ENCODE data around the gene NRROS.
"Not testable (repeated sequence)": the region's sequence is repeated elsewhere in the genome, so short reads cannot be mapped to it uniquely, and the experiment has no call there.

The NRROS gene

GRCh38 chr3:196639483-196640296, at the start of gene NRROS:
TSS of gene NRROS (plus strand) at chr3:196639694. CDS start at chr3:196654540, 14,846 bp downstream.
- DNase-seq, result peak; percentile 73

DNA sequence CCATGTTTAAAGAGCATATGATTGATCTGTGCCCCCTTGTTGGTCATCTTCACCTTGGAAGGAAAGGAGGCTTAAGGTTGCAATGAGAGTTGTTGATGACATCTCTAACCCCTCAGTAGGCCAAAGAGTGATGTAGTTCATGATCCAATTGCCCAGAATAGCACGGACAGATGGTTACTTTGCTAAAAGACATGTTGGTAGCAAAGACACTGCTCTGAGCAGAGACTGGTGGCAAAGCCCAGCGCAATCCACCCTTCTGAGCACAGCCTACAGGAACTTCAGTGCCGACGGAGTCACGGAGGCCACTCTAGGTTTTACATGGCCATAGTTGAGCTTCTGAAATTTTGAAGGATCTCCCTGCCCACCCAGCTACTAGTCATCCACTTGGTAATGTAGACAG, 49.2 kb upstream of the NRROS start:
- no peak for DNase-seq

GRCh38 chr3:196596355-196596754, 43.1 kb upstream of the NRROS start:
- no peak for DNase-seq

- DNase-seq, result peak; percentile 51
Observed at GRCh38 chr3:196597971-196598733, 41.3 kb upstream of the NRROS start.

DNA sequence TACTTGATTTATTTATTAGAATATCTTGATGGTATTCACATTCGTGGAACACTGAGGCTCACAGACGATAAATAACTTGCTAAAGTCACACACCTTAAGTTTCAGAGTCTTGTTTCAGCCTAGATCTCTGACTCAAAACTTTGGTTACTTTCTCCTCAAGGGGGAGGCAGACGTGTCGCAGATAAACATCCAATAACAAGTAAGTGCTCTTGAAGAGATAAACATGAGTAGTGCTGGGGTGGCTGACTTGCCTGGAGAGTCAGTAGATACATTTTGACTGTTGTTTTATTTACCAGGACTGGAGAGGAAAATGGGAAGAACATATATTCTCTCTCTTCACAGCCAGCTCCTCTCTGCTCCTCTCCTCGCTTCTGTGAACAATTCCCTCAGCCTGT, 39.8 kb upstream of the NRROS start:
- no peak for DNase-seq

GRCh38 chr3:196600359-196600758, 39.1 kb upstream of the NRROS start:
- DNase-seq, result no peak

- no peak for DNase-seq
Observed at GRCh38 chr3:196602673-196603072, 36.8 kb upstream of the NRROS start.

DNA sequence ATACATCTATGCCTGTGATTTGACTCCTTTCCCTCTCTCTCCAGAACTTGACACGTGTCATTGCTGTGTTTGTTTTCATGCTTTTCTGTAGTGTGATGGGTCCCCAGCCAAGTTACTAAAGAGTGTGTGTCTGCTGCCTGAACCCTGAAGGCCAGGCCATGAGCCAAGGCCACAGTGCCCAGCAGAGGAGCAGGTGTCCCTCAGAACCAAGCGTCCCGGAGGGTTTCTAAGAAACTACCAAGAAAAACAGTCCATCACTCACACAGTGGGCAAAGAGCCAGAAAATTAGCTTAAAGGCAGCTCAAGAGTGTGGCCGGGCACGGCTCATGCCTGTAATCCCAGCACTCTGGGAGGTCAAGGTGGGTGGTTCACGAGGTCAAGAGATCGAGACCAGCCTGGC, 35.8 kb upstream of the NRROS start:
- no peak for DNase-seq

- peak; percentile 70 for DNase-seq
Observed at GRCh38 chr3:196604548-196604947, 34.9 kb upstream of the NRROS start.

DNA sequence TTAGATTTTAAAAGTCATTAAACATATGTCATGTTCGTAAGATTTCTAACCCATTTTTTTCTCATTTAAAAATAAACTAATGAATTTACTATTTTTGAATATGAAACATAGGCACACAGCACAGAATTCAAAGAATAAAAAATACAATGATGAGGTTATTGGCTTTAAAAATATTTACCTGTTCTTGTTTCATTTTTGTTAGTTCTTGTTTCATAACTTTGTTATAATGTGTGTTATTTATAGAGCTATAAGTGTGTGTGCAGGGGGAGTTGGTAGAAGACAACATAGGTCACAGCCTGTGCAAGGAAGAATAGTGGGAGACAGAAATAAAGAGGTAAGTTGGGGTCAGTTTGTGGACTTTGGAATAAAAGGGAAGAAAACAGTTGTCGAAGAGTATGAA, 30.8 kb upstream of the NRROS start:
- no peak for DNase-seq

GRCh38 chr3:196609343-196609775, 30.1 kb upstream of the NRROS start:
- DNase-seq, result peak; percentile 94

GRCh38 chr3:196609805-196610515, 29.5 kb upstream of the NRROS start:
- DNase-seq, result no peak

GRCh38 chr3:196611761-196612483, 27.6 kb upstream of the NRROS start:
- no peak for DNase-seq

DNA sequence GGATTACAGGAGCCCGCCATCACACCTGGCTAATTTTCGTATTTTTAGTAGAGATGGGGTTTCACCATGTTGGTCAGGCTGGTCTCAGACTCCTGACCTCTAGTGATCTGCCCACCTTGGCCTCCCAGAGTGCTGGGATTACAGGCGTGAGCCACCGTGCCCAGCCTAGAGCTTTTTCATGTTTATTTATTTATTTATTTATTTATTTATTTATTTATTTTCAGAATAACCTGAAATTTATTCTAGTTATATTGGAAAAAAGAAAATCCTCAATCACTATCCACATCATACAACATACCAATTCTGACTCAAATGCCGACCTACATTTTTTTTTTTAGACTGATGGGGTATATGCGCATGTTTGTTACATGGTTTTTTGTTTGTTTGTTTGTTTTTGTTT, 24.3 kb upstream of the NRROS start:
- not testable (repeated sequence) for DNase-seq

- DNase-seq, result no peak
Observed at GRCh38 chr3:196617256-196617655, 22.2 kb upstream of the NRROS start.

DNA sequence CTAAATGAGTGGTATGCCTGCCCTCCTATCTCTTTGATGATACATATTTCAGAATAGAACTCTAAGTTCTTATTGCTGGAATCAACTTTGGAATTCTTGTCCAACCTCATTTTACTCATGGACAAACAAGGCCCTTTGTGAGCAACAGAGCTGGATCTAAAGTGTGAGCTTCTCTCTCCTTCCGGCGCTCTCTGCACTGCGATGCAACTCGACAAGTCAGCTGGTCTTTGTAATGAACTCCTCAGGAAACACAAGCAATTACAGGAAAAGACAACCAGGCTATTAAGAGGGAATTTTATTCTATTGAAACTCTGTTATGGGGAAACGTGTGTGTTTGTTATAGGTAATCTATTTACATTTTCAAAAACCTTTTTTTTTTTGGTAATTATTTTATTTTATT, 20.3 kb upstream of the NRROS start:
- no peak for DNase-seq

- DNase-seq, result not testable (repeated sequence)
Observed at GRCh38 chr3:196619627-196620026, 19.9 kb upstream of the NRROS start.

- DNase-seq, result peak; percentile 36
Observed at GRCh38 chr3:196620161-196620604, 19.3 kb upstream of the NRROS start.

DNA sequence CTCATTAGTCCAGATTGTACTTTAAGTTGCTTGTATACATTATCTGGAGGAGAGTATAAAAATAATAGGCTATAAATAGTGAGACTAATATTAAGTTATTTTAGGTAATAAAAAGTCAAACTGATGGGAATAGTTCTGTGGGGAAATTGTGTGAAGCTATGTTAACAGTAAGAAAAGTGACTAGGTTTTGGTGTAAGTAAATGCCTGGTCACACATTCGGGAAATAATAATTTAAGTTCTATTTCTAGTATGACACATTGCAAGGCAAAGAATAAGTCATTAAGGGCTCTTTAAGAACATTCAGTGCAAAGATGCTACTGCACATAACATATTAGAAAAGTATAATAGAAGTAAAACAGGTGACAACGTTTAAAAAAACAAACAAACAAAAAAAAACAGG, 18.8 kb upstream of the NRROS start:
- no peak for DNase-seq

- DNase-seq, result no peak
Observed at GRCh38 chr3:196621611-196622010, 17.9 kb upstream of the NRROS start.

- peak; percentile 59 for DNase-seq
Observed at GRCh38 chr3:196624067-196624790, 15.3 kb upstream of the NRROS start.

GRCh38 chr3:196624907-196625306, 14.6 kb upstream of the NRROS start:
- no peak for DNase-seq
